SH-SY5Y (cell line): Measurements from ENCODE around the gene SLC8A3.

Source experiments
- GATA2 ChIP-seq: IDR thresholded peaks from 2 replicates; pipeline ENCODE4 v1.6.1; 2011; ENCODE audit warnings: mild to moderate bottlenecking, low read depth, low read length
- GATA3 ChIP-seq: IDR thresholded peaks from 2 replicates; pipeline ENCODE4 v1.6.1; 2011; ENCODE audit warnings: low read depth, mild to moderate bottlenecking, low read length, moderate library complexity

DNA sequence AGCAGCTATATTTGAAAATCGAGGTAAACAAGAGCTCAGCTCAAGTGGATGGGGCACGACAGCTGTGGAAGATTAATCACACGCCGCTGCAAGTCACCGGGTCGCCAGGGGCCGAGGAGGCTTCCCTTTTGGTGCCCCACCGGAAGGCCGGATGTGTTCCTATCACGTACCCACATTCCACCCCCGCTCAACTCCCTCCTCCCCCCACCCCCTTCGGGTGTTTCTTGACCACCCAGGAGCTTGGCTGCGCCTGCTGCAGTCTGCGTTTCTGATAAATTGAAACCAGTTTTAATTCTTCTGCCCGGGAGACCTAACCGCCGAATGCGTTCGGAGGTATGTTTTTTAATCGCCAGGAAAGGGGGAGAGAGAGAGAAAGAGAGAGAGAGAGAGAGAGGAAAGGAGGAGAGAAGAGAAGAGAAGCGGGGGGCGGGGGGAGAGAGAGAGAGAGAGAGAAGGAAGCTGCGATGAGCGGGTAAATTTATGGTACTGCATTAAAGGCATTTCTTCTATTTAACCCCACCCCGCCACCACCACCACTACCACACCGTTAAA, 1.8 kb downstream of the SLC8A3 start:
- TF ChIP-seq GATA2 (no peak), GATA3 (no peak)
